Islet precursor cell (in vitro differentiated cells): ENCODE results near the gene PARP3.

Source experiments
- DNase-seq: peaks from one replicate; pipeline ENCODE4 v3.0.0-alpha.2; 2018

PARP3 gene

DNA sequence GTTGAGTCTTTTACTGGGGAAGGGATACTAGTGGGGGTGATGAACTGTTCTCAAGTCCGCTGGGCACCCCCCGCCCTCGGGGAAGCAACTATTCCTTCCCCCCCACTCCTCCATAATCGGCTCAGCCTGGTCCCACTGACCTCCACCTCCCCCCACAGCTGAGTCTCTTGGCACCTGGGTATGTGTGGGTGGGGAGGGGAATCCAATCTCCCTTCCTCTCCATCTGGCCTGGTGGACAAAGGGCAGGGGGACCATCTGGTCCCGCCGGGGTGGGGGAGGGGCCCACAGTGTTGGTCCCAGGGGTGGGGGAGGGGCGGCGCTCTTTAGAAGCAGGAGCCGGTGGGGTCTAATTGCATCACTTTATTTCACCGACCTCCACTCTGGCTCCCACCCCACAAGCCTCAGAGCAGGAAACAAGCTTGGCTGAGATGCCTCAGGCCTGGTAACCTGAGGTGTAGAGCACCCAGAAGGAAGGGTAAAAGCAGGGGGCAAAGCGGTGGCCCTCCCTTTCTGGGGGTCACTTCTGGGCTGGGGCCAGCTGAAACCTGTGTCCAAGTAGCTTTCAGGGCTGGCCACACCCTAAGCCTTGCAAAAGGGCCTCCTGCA lies 26.1 kb downstream of the PARP3 start:
- DNase-seq, result no peak

DNA sequence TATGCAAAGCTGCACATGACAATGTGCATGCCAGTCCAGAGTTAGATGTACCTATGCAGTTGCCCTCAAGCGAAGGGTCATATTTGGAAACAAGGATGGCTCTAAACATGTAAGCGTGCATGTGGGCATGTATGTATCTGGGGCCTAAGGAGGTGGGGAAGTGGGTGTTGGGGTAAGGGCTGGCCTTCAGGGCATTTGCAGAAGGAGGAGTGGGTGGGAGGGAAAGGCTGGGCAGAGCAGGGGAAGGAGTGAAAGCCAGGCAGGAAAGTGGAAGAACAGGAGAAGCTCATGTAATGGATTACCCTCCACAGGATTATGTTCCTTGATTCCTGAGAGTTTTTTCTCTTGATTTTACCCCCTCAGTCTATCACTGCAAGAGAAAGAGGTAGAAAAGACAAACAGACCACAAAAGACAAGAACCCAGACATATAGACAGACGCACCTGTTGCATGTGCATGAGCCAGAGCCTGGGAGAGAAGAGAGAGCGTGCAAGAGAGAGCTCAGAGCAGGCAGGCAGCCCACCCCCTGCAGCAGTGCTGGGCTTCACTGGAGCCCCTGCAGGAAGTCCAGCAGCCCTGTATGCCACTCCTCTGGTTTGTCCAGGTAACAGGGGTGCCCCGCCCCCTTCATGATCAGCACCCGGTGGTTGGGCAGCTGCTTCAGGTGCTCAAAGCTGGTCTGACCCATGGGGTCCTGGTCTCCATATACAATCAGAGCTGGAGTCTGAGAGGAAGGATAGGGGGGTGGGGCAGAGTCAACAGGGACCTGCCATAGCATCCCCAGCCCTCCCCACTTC lies 26.9 kb downstream of the PARP3 start:
- no peak for DNase-seq

DNA sequence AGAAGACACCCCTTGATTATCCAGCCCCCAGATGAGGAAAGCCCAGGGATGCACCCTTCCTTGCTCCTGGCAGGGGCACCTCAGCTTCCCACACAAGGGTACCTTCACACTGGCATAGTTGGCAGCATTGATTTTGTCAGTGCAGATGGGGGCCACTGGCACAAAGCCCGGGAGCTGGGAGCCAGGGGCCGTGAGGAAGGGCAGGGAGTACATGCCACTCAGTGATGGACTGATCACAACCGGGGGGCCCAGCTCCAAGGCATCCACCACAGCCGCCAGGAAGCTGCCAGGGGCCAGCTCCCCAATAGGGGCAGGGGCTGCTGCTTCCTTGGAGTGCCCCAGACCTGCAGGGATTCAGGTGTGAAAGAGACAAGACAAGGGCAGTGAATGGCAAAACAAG lies 27.7 kb downstream of the PARP3 start:
- DNase-seq, result no peak

DNA sequence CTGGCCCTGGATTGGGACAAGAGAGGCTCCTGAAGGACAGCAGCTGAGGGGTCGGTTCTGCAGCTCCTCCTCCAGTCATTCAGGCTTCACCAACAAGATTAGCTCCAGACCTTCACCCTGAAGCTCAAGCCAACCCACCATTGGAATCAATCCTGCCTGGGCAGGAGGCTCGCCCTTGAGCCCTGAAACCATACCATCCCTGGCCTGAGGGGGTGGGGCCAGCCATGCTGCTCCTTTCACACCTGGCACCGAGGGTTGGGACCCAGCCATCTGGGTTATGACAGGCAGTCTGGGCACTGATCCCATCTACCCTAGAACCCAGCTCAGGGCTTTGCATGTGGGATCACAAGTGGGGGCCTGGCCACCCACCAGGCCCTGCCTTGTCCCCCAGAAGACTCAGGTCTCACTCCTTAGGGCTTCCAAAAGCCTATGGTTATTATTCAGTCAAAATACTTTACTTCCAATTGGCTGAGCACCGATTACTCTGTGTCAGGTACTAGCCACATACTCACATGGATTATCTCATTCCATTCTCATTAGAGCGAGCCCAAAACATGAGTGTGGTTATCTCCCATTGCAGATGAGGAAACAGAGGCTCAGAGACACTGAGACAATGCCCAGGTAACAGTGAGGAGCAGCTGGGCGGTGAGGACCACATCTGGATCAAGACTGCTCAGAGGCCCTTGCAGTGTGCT lies 28.6 kb downstream of the PARP3 start:
- no peak for DNase-seq

DNA sequence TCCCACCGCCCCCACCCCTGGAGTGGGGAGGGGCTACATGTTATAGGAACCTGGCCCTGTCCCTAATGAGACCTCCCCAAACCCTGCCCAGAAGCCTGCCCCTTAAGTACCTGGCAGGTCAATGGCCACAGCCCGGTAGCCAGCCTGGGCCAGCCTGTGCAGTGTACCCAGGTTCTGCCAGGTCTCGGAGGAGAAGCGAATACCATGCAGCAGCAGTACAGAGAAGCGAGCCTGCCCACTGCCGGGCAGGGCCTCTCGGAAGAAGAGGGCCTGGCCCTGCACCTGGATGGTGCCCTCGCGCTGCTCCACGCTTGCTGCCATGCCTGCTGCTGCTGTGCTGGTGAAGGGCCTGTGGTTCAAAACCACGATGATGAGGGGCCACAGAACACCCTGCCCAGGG lies 29.2 kb downstream of the PARP3 start:
- DNase-seq, result no peak

DNA sequence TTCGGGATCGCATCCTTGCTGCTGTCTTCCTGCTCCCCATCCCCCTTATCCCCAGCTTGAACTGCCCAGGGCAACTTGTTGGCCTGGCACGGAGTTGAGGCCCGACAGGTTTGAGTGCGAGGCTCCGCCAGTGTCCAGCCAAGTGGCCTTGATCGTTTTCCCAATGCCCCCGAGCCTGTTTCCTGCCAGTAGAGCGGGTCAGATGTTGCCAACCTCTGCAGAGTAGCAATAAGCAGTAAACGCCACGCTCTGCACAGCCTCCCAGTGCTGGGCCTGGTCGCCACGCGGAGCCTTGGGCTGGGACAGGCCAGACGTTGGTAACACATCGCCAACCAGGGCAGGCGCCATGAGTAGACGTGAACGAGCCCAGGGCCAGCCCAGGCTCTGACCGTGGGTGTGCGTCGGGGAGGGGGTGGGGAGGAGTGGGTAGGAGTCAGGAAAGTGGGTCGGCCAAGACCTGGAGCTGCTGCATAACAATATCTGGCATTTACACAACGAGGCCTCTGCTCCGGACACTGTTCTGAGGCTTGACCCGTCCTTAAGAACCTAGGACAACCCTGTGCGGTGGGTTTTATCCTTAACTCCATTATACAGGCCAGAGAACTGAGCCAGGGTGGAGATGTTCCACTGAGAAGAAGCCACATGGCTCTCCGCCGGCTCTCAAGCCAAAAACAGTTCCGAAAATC lies 32.3 kb downstream of the PARP3 start:
- DNase-seq, result no peak

DNA sequence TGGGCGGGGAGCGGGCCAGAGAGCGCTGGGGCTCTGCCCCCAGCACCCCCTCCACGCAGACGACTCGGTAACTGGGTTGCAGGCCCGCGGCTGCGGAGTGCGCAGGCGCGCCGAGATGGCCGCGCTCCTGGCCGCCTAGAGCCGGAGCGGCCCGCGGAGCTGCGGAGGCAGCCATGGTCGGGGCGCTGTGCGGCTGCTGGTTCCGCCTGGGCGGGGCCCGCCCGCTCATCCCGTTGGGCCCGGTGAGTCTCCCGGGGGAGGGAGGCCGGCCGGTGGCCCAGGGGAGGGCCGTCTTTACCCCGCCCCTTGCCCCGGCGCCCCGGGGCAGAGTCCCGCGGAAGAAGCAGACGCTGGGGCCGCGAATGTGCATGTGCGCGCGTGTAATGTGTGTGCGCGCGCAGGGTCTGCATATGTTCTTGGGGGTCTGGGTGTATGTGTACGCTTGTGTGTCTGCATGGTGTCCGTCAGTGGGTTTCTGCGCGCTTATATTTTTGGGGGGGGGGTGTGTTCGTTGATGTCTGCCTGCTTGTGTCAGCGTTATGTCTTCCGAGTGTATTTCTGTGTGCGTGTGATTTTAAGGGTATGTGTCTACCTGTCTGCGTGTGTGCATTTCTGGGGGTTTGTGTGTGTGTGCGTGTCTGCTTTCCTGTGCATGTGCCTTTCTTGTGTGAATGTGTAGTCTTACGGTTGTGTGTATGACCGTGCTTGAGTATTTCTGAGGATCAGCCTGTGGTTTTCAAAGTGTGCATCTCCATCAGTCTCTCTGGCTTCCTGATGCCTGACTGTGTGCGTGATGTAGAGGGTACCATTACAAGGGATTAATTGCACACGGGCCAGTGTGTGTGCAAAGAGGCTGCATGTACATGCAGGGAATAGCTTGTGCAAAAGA lies 33.0 kb downstream of the PARP3 start, which contains the start of gene ABHD14A:
Gene ABHD14A, plus strand, starts transcription at position 102 of the 889 bp plus-strand sequence. Its CDS starts 72 bp downstream, at position 174.
- peak; percentile 82 for DNase-seq

DNA sequence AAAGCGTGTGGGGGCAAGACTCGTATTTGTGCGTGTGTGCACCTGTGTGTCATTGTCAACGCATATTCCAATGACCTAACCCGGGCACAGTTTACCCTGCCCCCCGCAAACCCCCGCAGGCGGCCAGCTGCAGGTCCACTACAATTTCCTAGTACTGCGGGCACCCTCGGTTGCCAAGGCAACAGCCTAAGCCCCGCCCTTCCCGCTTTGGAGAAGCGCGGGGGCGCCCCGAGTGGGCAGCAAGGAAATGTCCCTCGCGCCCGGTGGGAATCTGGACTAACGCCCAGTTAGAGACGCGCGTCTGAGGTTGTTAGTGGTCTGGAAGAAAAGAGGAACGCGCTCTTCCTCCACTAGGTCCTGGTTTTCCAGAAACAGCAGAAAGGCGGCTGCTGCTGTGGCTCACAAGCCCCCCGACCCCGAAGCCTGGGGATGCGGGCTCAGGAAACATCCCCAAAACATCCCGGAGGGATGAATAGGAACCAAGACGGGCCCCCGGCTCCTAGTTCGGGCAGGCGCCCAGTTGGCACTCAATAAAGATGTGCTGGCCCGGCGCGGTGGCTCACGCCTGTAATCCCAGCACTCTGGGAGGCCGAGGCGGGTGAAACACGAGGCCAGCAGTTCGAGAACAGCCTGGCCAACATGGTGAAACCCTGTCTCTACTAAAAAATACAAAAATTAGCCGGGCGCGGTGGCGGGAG lies 33.8 kb downstream of the PARP3 start:
- peak; percentile 81 for DNase-seq

DNA sequence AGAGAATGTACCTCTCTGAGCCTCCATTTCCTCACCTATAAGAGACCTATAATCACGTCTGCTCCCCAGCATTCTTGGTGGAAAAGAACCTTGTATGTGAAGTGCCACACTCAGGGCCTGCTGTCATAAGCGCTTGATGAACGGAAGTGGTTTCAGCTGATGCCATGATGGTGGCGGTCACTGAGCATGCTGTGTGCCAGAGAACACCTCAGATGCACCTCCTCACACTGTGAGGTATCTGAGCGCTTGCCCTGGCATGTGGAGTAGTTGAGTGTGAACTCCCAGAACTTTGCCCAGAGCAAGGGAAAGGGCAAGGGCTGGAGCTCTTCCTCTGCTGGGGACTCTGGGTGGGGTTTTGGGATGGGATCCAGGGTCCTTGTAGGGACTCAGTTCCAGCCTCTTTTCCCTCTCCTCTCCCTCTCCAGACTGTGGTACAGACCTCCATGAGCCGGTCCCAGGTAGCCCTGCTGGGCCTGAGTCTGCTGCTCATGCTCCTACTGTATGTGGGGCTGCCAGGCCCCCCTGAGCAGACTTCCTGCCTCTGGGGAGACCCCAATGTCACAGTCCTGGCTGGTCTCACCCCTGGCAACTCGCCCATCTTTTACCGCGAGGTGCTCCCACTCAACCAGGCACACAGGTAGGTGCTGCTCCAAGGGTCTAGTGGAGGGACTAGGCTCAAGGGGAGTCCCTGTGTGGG lies 35.4 kb downstream of the PARP3 start:
- no peak for DNase-seq

DNA sequence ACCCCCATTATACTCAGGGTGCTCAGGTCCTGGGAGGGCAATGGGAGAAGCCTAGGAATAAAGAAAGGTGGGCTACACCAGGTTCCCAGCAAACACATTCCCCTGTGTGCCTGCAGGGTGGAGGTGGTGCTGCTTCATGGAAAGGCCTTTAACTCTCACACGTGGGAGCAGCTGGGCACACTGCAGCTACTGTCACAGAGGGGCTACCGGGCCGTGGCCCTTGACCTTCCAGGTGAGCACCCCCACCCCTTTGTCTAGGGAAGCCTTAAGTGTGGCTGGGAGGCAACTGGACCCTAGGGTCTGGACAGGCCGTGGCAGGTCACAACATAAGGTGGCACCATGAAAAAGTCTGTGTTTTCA lies 36.0 kb downstream of the PARP3 start:
- no peak for DNase-seq

DNA sequence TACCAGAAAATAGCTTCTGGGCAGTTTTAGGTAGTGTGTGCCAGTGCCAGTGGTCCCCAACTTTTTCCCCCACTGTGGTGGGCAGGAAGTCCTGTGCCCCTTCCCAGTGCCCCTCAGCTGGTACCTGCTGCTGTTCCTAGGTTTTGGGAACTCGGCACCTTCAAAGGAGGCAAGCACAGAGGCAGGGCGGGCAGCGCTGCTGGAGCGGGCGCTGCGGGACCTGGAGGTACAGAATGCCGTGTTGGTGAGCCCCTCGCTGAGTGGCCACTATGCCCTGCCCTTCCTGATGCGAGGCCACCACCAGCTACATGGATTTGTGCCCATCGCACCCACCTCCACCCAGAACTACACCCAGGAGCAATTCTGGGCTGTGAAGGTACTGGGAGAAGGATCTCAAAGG lies 38.1 kb downstream of the PARP3 start:
- DNase-seq, result no peak

DNA sequence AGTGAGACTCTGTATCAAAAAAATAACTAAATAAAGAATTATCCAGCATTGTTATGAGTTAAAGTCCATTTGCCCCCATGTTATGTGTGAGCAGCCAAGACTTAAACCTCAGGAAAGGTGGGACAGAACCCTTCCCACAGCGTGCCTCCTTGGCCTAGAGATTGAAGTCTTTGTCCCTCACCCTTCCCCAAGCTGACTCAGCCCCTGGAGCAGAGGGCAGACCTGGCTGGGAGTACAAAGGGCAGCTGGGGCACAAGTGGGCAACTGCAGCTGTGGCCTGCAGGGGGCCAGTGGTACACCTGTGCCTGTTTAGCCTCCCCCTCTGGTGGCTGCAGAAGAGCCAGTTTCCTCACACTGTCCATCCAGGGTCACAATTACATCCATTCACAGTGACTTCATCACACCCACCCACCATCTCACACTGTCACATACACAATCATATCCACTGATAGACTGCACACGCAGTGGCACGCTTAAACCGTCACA lies 40.2 kb downstream of the PARP3 start:
- DNase-seq, result peak; percentile 92

DNA sequence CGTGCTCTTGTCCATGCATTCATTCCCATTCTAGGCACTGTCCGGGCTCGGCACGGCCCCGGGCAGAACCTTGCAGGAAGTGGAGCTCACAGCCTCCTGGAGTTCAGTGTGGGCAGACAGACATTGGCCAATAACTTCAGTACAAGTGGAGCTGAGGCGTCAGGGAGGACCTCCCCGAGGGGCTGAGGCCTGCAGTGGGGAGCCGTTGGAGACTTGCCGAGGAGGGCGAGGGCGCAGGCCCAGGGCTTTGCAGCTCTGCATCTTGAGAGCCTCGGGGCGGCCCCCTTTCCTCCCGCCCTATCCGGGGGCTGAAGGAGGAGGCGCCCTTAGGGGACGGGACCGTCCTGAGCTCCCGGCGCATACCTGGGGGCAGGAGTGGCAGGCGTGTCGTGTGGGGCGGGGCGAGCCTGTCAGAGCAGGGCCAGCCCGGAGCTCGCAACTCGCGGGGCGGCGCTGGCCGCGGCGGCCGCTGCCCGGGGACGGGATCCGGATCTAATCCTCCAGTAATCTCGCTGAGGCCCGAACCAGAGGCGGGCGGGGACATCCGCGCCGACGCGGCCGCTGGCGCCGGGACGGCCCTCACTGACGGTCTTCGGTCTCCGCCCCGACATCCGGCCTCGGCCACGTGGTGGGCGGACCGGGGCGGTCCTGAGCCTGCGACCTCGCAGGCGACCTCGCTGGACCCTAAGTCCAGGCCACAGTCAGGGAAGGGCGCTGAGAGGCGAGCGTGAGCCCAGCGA lies 40.8 kb downstream of the PARP3 start, which contains the start of gene ACY1:
Gene ACY1, plus strand, starts transcription at position 698 of the 740 bp plus-strand sequence. CDS start 530 bp downstream, outside the sequence.
- peak; percentile 96 for DNase-seq

DNA sequence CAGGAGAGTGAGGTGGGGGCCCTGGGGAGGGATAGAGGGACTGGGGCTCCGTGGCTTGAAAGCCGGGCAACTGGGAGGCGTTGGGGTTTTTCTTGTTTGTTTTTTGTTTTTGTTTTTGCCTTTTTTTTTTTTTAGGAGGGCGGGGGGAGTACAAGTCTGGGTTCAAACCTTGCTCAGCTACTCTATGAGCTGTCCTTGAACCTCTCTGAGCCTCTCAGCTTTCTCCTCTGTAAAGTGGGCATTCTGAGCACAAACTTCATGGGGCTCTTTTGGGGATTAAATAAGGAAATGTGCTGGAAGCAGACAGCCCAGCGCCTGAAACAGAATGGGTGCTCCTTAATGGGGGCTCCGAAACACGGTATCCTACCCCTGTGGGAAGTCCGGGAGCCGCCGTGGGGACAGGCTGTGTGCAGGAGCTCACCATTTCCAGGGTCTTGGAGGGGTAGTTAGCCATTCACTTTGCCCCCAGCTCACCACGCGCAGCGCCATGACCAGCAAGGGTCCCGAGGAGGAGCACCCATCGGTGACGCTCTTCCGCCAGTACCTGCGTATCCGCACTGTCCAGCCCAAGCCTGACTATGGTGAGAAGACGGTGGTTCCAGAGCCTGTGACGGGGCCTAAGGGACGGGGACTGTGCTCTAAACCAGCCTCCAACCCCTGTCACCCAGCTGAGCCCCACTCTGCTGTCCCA lies 41.6 kb downstream of the PARP3 start:
- DNase-seq, result no peak

DNA sequence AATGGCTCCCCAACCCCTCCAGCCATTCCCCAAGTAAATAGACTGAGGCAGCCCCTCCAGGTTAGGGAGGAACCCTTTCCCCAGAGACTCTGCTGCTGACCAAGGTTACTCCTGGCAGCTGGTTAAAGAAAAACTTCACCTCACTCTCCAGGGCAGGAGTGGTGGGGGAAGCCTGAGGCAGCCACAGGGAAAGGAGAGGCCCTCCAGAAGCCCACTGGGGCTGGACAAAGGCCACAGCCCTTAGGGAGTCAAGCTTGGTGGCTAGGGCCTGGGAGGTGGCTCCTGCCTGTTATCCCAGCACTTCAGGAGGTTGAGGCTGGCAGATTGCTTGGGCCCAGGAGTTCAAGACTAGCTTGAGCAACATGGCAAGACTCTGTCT lies 42.1 kb downstream of the PARP3 start:
- DNase-seq, result no peak

DNA sequence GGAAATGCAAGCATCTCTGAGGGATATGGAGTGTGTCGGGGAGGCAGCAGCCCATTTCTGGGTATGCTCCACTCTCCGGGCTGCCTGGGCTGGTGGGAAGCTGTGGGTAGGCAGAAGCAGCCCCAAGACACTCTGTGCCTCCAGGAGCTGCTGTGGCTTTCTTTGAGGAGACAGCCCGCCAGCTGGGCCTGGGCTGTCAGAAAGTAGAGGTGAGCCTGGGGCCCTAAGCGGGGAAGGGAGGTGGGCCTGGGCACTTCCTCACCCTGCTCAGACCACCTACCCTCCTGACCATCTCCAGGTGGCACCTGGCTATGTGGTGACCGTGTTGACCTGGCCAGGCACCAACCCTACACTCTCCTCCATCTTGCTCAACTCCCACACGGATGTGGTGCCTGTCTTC lies 42.9 kb downstream of the PARP3 start:
- DNase-seq, result no peak

DNA sequence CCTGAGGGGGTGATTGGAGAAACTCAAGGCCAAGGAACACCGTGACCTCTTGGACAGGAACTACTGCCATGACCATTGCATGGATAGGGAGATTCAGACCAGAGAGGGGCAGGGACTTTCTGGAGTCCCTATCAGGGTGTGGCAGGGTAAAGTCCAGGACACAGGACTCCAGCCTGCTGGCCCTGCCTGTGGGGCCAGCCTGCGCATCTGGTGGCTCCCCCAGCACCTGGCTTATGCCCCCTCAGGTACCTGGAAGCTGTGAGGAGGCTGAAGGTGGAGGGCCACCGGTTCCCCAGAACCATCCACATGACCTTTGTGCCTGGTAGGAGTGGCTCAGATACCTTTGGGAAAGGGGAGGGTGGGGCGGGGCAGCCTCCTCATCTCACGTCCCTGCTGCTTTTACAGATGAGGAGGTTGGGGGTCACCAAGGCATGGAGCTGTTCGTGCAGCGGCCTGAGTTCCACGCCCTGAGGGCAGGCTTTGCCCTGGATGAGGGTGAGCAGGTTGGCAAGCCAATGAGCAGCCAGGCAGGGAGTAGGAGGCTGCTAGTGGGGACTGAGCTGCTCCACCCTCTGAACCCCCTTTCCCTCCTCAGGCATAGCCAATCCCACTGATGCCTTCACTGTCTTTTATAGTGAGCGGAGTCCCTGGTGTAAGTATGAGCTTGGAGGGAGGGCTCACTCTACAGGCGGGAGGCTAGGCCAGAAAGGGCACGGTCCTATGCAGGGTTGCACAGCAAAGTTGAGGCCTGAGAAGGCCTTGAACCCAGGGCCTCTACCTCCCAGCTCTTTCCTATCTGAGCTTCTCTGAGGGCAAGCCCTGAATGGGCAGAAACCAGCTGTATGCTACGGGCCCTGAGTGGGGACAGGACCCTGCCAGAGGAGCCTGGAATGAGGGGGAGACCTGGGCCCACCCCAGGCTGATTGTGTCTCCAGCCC lies 44.1 kb downstream of the PARP3 start:
- no peak for DNase-seq

DNA sequence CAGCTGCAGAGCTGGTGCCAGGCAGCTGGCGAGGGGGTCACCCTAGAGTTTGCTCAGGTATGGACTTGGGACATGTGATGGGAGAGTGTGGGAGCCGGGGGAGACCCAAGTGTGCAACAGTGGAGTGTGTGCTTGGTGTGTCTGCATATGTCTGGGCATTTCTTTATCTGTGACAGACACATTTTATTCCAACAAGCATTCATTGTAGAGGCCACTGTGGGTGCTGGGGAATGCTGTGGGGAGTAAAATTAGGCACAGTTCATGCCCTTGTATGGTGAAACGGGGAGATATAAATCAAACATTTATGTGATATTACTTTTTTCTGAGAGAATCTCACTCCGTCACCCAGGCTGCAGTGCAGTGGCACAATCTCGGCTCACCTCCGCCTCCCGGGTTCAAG lies 45.4 kb downstream of the PARP3 start:
- no peak for DNase-seq
